22Rv1 (cell line): ENCODE measurements around the gene MCOLN2.

Experiments used
- ZFX ChIP-seq: fragments of 450-650 bp; IDR thresholded peaks from 2 replicates; pipeline ENCODE4 v1.6.1; 2017; ENCODE audit warnings: antibody characterized with exemption, borderline replicate concordance
- TF ChIP-seq, protein P1 (sequence below): fragments of 450-650 bp; IDR thresholded peaks from 2 replicates; pipeline ENCODE4 v1.5.1; 2017; ENCODE audit warnings: mild to moderate bottlenecking

DNA sequence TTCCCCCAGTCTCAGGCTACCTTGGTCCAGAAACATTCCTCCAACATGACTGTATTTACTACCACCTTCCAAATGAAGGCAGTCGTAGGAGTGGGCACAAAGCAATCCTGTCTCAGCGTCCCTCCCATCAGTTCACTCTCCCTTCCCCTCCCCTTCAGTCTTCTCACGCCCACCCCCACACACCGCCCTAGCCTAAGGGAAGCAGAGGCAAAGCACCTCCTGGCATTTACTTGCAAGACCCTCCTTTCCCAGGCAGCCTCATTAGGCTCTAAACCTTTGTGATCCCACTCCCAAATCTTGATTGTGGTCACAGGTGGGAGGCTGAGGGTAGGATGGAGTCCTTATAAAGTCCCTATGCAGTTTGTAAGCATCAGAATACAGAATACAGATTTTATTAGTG is 80.0 kb downstream of the MCOLN2 start:
- TF ChIP-seq, protein P1, sequence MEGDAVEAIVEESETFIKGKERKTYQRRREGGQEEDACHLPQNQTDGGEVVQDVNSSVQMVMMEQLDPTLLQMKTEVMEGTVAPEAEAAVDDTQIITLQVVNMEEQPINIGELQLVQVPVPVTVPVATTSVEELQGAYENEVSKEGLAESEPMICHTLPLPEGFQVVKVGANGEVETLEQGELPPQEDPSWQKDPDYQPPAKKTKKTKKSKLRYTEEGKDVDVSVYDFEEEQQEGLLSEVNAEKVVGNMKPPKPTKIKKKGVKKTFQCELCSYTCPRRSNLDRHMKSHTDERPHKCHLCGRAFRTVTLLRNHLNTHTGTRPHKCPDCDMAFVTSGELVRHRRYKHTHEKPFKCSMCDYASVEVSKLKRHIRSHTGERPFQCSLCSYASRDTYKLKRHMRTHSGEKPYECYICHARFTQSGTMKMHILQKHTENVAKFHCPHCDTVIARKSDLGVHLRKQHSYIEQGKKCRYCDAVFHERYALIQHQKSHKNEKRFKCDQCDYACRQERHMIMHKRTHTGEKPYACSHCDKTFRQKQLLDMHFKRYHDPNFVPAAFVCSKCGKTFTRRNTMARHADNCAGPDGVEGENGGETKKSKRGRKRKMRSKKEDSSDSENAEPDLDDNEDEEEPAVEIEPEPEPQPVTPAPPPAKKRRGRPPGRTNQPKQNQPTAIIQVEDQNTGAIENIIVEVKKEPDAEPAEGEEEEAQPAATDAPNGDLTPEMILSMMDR = no peak
- no peak for TF ChIP-seq ZFX
